ENCODE data around the gene SREK1IP1. TPM values are rescaled to one million over a fixed set of nuclear protein-coding genes. Genes with fewer than 3 reads are reported as not detected.

SREK1IP1 gene
- total RNA-seq, 1 donor from 2014 or later: 34.8 TPM

DNA sequence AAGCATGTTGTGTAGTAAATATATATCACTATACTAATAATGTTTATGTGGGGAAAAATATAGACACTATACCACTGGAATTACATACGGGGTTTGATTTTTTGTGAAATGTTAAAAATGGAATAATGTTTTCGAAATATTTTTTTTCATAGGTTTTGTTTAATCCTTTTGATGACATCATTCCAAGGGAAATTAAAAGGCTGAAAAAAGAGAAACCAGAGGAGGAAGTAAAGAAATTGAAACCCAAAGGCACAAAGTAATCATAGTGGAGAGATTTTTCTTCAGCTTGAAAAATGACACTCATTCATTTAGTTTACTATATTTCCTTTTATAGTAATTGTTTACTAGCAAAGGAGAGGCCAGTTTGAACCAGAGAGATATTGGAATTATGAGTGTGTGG, 17.9 kb upstream of the SREK1IP1 start:
- DNase-seq: no peak
- Mint-ChIP-seq H3K4me1 (peaks cover 9% of the 10 kb centered on the region), H3K4me3 (no peak overlapping the region), H3K36me3 (ENCODE audit: low read depth) (peaks cover 13% of the 10 kb centered on the region), H3K27ac (no peak overlapping the region), H3K9me3 (no peaks in the 10 kb centered on the region), H3K27me3 (no peaks in the 10 kb centered on the region)
- intact Hi-C loops (cut with micrococcal nuclease): no loop called here

GRCh38 chr5:64784451-64785025, 16.0 kb upstream of the SREK1IP1 start:
- peaks cover 2% of the 10 kb centered on the region for H3K4me1 Mint-ChIP-seq
- H3K36me3 Mint-ChIP-seq (ENCODE audit: low read depth): peaks cover 13% of the 10 kb centered on the region
- intact Hi-C loops (cut with micrococcal nuclease): loop anchor here (1.0 kb wide), 1 partner anchor 149 kb away; no protein-coding TSS in a partner anchor
- no peaks in the 10 kb centered on the region for H3K9me3 Mint-ChIP-seq
- no peaks in the 10 kb centered on the region for H3K27me3 Mint-ChIP-seq
- DNase-seq: peak; percentile 91
- H3K4me3 Mint-ChIP-seq: no peak overlapping the region
- no peak overlapping the region for H3K27ac Mint-ChIP-seq

DNA sequence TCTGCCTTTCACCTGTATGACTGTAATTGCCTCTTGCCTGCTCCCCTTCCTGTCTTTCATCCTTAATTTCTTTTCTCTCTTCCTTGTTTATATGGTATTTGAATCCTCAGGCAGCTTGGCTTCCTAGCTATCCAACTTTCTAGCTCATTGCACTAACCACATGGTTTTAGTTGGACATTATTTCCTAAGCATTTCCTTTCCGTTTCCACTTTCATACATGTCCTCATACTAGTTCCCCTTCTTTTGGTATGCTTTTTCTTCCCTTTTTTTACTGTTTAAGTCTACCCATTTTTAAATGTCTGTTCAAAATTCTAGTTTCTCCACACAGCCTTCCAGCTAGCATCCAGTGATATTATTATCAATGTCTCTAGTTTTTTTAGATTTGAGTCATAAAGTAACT, 6.8 kb upstream of the SREK1IP1 start:
- intact Hi-C loops (cut with micrococcal nuclease): no loop called here
- peaks cover 9% of the 10 kb centered on the region for H3K4me1 Mint-ChIP-seq
- H3K4me3 Mint-ChIP-seq: no peak overlapping the region
- H3K27ac Mint-ChIP-seq: no peak overlapping the region
- no peak for DNase-seq
- H3K9me3 Mint-ChIP-seq: no peaks in the 10 kb centered on the region
- peaks cover 17% of the 10 kb centered on the region for H3K36me3 Mint-ChIP-seq (ENCODE audit: low read depth)
- H3K27me3 Mint-ChIP-seq: no peaks in the 10 kb centered on the region

GRCh38 chr5:64773533-64773932, 5.0 kb upstream of the SREK1IP1 start:
- no peak overlapping the region for H3K4me3 Mint-ChIP-seq
- peaks cover 13% of the 10 kb centered on the region for H3K36me3 Mint-ChIP-seq (ENCODE audit: low read depth)
- H3K9me3 Mint-ChIP-seq: no peaks in the 10 kb centered on the region
- intact Hi-C loops (cut with micrococcal nuclease): no loop called here
- peaks cover 20% of the 10 kb centered on the region for H3K4me1 Mint-ChIP-seq
- no peaks in the 10 kb centered on the region for H3K27me3 Mint-ChIP-seq
- DNase-seq: no peak
- no peak overlapping the region for H3K27ac Mint-ChIP-seq

DNA sequence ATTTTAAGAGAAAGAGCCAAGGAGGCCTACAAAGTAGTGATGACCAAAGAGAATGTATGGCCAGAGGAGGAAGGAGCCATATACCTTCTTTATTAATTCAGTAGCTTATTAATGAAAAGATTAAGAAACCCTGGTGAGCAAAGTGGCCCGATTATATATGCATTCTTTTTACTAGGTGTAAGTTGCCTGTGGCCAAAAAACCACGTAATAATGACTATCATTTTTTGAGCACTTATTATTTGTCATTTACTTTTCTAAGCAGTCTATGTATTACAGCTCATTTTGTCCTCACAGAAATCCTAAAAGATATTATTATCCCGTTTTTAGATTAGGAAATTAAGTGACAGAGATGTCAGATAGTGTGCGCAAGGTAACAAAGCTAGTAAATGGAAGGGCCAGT, 3.2 kb upstream of the SREK1IP1 start:
- Mint-ChIP-seq H3K36me3 (ENCODE audit: low read depth) (peaks cover 17% of the 10 kb centered on the region), H3K9me3 (no peaks in the 10 kb centered on the region), H3K27me3 (no peaks in the 10 kb centered on the region), H3K27ac (no peak overlapping the region), H3K4me3 (no peak overlapping the region), H3K4me1 (peaks cover 27% of the 10 kb centered on the region)
- no peak for DNase-seq
- intact Hi-C loops (cut with micrococcal nuclease): no loop called here

DNA sequence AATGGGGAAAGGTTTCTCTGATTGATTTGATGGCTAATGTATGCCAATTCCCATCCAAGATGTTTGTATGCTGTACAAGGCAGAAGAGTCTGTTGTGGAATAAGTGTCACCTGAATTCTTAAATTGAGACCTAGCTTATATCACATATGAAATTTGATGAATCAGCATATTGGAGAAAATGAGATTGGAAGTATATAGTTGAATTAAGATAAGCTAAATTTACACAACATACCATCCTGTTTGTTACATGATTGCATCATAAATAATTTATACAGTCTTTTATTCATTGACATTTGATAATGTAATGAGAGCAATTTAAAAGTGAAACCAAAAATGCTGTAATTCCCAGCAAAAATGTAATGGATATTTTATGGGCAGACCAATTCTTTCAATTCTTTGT, 1.4 kb upstream of the SREK1IP1 start:
- Mint-ChIP-seq H3K27ac (no peak overlapping the region), H3K36me3 (ENCODE audit: low read depth) (peaks cover 15% of the 10 kb centered on the region)

GRCh38 chr5:64767959-64768357, 533 bp downstream of the SREK1IP1 start:
- Mint-ChIP-seq H3K27ac (peak overlapping the region; percentile 94), H3K36me3 (ENCODE audit: low read depth) (peaks cover 18% of the 10 kb centered on the region), H3K4me1 (peaks cover 39% of the 10 kb centered on the region), H3K27me3 (no peaks in the 10 kb centered on the region), H3K4me3 (peak overlapping the region; percentile 97), H3K9me3 (no peaks in the 10 kb centered on the region)
- intact Hi-C loops (cut with micrococcal nuclease): loop anchor here (2.0 to 5.0 kb wide), 6 partner anchors 131 to 1377 kb away; partner anchors contain the start of genes ADAMTS6, CENPK, PPWD1 and SHLD3
- DNase-seq: no peak

More for the DNA sequence above, 1.4 kb upstream of the SREK1IP1 start:
- Mint-ChIP-seq H3K27me3 (no peaks in the 10 kb centered on the region), H3K9me3 (no peaks in the 10 kb centered on the region), H3K4me1 (peaks cover 41% of the 10 kb centered on the region), H3K4me3 (peak overlapping the region; percentile 97)
- intact Hi-C loops (cut with micrococcal nuclease): loop anchor here (2.0 to 5.0 kb wide), 6 partner anchors 133 to 1375 kb away; partner anchors contain the start of genes ADAMTS6, CENPK, PPWD1 and SHLD3
- no peak for DNase-seq

DNA sequence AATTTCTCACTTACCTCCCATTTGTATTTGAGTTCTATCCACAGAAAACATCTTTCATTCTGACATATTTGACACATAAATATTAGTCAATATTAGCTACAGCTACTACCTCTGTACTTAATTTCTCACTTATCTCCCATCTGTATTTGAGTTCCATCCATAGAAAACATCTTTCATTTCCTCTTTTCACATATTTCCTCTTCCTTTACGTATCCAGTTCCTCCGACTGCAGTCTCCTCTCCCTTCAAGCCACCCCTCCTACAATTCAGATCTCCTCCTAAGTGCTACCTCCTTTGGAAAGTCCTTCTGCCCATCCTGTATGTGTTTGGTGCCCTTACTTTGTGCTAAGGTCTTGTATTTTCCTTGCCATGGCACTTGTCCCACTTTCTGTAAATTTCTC, 1.6 kb downstream of the SREK1IP1 start:
- intact Hi-C loops (cut with micrococcal nuclease): loop anchor here (5.0 kb wide), 3 partner anchors 130 to 715 kb away; partner anchors contain the start of gene ADAMTS6
- peaks cover 18% of the 10 kb centered on the region for H3K36me3 Mint-ChIP-seq (ENCODE audit: low read depth)
- H3K9me3 Mint-ChIP-seq: no peaks in the 10 kb centered on the region
- peak overlapping the region; percentile 97 for H3K4me3 Mint-ChIP-seq
- H3K4me1 Mint-ChIP-seq: peaks cover 39% of the 10 kb centered on the region
- H3K27ac Mint-ChIP-seq: peak overlapping the region; percentile 39
- DNase-seq: no peak
- H3K27me3 Mint-ChIP-seq: no peaks in the 10 kb centered on the region

- peak overlapping the region; percentile 49 for H3K4me3 Mint-ChIP-seq
- peaks cover 18% of the 10 kb centered on the region for H3K36me3 Mint-ChIP-seq (ENCODE audit: low read depth)
- H3K27me3 Mint-ChIP-seq: no peaks in the 10 kb centered on the region
- H3K27ac Mint-ChIP-seq: peak overlapping the region; percentile 45
- intact Hi-C loops (cut with micrococcal nuclease): loop anchor here (5.0 kb wide), 3 partner anchors 129 to 716 kb away; partner anchors contain the start of gene ADAMTS6
- H3K9me3 Mint-ChIP-seq: no peaks in the 10 kb centered on the region
- DNase-seq: peak; percentile 61
- peaks cover 39% of the 10 kb centered on the region for H3K4me1 Mint-ChIP-seq
Measured at GRCh38 chr5:64765804-64766504, 2.5 kb downstream of the SREK1IP1 start.

DNA sequence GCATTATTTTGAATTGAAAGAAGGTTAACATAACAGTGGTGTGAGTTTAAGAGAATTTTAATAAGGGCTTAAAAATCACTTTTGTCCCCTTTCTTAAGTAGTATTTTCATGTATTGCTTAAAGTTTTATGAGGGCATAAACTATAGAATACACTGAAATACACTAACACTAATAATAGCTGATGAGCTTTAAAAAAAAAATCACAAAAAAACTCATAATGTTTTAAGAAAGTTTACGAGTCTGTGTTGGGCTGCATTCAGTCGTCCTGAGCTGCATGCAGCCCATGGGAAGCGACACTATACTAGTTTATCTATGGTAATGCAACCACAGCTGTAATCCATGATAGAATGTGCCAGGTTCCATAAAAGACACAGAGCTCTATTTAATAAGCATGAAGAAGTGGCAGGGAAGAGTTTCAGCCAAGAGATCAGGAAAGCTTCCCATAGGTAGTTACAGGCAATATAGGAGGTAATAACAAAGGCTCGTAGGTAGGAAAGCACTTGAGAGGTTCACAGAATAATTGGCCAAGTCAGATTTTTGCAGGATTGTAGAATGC, 4.5 kb downstream of the SREK1IP1 start:
- H3K9me3 Mint-ChIP-seq: no peaks in the 10 kb centered on the region
- no peak for DNase-seq
- H3K27me3 Mint-ChIP-seq: no peaks in the 10 kb centered on the region
- H3K4me1 Mint-ChIP-seq: peaks cover 28% of the 10 kb centered on the region
- no peak overlapping the region for H3K4me3 Mint-ChIP-seq
- intact Hi-C loops (cut with micrococcal nuclease): no loop called here
- H3K27ac Mint-ChIP-seq: no peak overlapping the region
- peaks cover 18% of the 10 kb centered on the region for H3K36me3 Mint-ChIP-seq (ENCODE audit: low read depth)

DNA sequence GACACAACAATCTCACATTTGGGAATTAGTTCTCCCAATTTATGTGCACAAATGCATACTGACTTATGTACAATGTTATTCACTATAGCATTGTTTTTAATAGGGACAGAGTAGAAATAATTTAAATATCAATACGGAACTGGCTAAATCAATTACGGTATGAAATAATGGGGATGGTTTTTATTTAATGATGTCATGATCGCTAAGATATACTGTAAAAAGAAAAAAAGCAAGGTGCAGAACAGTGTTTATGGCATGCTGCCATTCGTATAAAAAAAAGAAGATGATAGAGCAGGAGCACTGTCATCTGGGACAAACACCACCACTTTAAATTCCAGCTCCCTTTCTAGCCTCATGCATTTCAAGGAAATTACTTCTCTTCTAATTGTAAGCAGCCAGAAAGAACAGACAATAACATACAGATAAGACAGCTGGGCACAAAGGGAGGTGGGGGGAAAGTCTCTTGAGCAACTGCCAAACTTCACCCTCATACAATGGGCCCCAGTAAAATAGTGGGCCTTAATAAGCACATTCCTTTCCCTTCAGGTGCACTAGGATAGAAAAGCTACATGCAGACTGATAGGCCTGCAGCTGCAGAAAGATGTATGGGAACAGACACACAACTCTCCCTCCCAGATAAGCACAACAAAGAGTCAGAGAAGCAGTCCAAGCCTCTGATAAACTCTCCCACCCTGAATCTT, 8.4 kb downstream of the SREK1IP1 start:
- Mint-ChIP-seq H3K27me3 (no peaks in the 10 kb centered on the region), H3K27ac (no peak overlapping the region), H3K4me3 (no peak overlapping the region), H3K4me1 (peaks cover 8% of the 10 kb centered on the region), H3K9me3 (no peaks in the 10 kb centered on the region), H3K36me3 (ENCODE audit: low read depth) (peaks cover 8% of the 10 kb centered on the region)
- intact Hi-C loops (cut with micrococcal nuclease): no loop called here
- no peak for DNase-seq

GRCh38 chr5:64758901-64759300, 9.6 kb downstream of the SREK1IP1 start:
- H3K4me1 Mint-ChIP-seq: peaks cover 5% of the 10 kb centered on the region
- intact Hi-C loops (cut with micrococcal nuclease): no loop called here
- H3K9me3 Mint-ChIP-seq: no peaks in the 10 kb centered on the region
- no peak overlapping the region for H3K4me3 Mint-ChIP-seq
- H3K27me3 Mint-ChIP-seq: no peaks in the 10 kb centered on the region
- no peak overlapping the region for H3K27ac Mint-ChIP-seq
- DNase-seq: no peak
- peaks cover 9% of the 10 kb centered on the region for H3K36me3 Mint-ChIP-seq (ENCODE audit: low read depth)

GRCh38 chr5:64754066-64754465, 14.4 kb downstream of the SREK1IP1 start:
- Mint-ChIP-seq H3K27me3 (no peaks in the 10 kb centered on the region), H3K4me1 (peaks cover 6% of the 10 kb centered on the region), H3K4me3 (no peak overlapping the region), H3K27ac (no peak overlapping the region), H3K36me3 (ENCODE audit: low read depth) (peaks cover 11% of the 10 kb centered on the region), H3K9me3 (no peaks in the 10 kb centered on the region)
- no peak for DNase-seq
- intact Hi-C loops (cut with micrococcal nuclease): no loop called here

DNA sequence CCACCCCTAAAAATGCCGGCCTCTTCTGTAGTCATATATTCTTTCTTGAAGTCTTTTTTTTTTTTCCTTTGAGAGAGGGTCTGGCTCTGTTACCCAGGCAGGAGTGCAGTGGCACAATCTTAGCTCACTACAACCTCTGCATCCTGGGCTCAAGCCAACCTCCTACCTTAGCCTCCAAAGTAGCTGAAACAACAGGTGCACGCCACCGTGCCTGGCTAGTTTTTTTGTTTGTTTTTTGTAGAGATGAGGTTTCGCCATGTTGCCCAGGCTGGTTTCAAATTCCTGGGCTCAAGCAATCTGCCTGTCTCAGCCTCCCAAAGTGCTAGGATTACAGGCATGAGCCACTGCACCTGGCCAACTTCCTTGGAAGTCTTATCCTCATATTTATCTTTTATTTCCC, 19.1 kb downstream of the SREK1IP1 start:
- H3K4me3 Mint-ChIP-seq: no peak overlapping the region
- H3K4me1 Mint-ChIP-seq: peaks cover 9% of the 10 kb centered on the region
- peaks cover 4% of the 10 kb centered on the region for H3K36me3 Mint-ChIP-seq (ENCODE audit: low read depth)

More for the DNA sequence above, 19.1 kb downstream of the SREK1IP1 start:
- Mint-ChIP-seq H3K27me3 (no peaks in the 10 kb centered on the region), H3K9me3 (no peaks in the 10 kb centered on the region), H3K27ac (no peak overlapping the region)
- intact Hi-C loops (cut with micrococcal nuclease): no loop called here
- no peak for DNase-seq
